ENCODE data around the gene PPT2.
A peak's percentile ranks its signal among the peaks of the same experiment; 100 is the strongest.

PPT2 gene

DNA sequence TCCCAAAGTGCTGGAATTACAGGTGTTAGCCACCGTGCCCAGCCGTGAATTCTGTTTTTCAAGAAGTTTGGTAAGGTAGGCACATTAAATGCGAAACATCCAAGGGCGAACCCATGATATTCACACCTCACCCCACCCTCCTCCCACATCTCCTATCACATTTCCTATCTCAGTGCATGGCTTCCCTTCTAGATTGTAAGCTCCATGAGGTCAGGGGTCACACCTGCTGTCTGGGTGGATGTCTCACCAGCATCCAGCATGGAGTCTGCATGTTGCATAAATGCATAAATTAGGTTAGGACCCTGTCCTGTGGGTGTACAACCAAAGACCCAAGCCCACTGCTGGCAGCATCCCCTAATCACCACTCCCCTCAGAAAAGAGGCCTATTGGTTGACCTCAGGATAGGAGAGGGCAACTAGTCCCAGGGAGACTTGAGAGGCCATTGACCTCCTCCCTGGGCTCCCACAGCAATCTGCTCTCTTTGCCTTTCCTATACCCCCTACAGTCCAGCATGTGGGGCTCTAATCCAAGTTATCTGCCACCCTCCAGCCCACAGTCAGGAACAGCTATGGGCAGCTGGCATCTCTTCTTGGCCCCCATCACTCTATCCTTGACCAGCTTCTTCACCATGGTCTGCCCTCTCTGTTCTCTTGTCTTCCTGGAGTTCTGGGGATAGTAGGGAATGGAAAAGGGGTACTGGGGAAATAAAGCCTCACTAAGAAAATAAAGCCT lies 6.4 kb upstream of the PPT2 start:
- DNase-seq (ENCODE audit: insufficient read length) (no peak), FAIRE-seq (no peak)
- TF ChIP-seq POLR2AphosphoS5 (IDR thresholded peaks at IDR 0.05; ENCODE audit: low read depth, low read length) = no peak
- TF ChIP-seq TAF1 (IDR thresholded peaks at IDR 0.05; ENCODE audit: borderline replicate concordance, low read depth, low read length) = no peak
- no peak for TF ChIP-seq POLR2A (IDR thresholded peaks at IDR 0.05; ENCODE audit: low read depth, low read length)

DNA sequence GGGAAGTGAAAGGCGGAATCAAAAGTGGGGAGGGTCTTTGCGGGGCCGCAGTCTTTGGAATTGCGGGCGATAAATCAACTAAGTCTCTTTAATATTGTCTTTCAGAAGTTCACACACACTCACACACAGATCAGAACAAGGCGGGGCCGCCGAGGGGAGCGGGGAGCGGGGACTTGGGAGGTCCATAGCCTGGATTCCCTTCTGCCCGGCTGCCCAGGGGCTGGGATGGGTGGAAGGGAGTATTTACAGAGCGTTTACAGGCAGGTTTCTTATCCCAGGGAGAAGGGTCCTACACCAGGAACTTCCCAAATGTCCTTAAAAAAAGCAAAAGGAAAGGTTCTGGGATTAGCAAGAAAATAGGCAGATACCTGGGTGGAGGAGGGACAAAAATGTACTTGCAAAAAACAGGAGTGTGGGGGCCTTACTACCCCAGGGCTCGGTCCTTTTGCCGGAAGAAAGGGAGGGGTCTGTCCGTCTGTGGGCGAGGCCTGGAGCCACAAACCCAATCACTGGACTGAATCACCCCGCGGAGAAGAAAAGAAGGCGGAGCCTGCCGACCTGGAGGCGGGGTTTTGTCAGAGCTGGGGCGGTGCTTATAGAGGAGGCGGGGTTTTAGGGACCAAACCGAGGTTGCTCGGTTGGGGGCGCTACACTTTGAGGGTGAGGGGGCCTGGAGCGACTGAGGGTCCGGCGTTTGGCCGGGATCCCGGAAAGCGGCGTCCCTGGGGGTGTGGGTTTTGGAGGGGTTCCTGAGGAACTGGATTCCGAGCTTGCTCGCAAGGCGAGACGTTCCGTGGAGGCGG lies 5.5 kb upstream of the PPT2 start:
- no peak for DNase-seq (ENCODE audit: insufficient read length)
- FAIRE-seq = no peak
- TF ChIP-seq POLR2A (IDR thresholded peaks at IDR 0.05; ENCODE audit: low read depth, low read length) (no peak), TAF1 (IDR thresholded peaks at IDR 0.05; ENCODE audit: borderline replicate concordance, low read depth, low read length) (no peak), POLR2AphosphoS5 (IDR thresholded peaks at IDR 0.05; ENCODE audit: low read depth, low read length) (no peak)

DNA sequence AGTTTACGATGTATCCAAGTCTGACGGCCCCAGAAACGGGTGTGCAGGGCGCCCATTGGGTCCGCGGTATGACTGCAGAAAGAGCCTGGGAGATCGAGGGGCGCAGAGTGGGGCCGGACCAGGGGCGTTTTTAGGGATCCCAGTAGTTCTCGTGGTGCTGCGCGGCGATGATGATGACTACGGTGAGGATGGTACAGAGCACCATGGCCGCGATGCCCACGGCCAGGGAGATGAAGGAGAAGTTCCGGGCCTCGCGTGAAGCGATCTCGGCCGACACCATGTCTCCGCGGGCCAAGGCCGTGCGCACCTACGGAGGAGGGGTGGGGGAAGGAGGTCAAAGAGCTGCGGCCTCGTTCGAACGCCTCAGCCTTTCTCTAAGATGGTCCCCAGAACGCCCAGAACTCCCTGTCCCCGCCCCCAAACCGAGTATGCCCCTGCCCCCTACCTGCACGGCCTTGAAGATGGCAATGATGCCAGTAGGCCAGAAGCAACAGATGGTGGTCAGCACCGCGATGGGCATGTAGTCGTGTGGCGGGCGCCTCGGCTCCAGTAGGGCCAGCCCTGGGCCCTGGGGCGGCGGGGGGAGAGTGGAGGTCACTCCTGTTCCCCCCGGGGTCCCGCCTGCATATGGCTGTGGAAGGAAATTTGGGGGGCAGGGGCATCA lies 4.7 kb upstream of the PPT2 start:
- DNase-seq (ENCODE audit: insufficient read length) (no peak), FAIRE-seq (no peak)
- TF ChIP-seq TAF1 (IDR thresholded peaks at IDR 0.05; ENCODE audit: borderline replicate concordance, low read depth, low read length) (no peak), POLR2AphosphoS5 (IDR thresholded peaks at IDR 0.05; ENCODE audit: low read depth, low read length) (no peak), POLR2A (IDR thresholded peaks at IDR 0.05; ENCODE audit: low read depth, low read length) (no peak)

DNA sequence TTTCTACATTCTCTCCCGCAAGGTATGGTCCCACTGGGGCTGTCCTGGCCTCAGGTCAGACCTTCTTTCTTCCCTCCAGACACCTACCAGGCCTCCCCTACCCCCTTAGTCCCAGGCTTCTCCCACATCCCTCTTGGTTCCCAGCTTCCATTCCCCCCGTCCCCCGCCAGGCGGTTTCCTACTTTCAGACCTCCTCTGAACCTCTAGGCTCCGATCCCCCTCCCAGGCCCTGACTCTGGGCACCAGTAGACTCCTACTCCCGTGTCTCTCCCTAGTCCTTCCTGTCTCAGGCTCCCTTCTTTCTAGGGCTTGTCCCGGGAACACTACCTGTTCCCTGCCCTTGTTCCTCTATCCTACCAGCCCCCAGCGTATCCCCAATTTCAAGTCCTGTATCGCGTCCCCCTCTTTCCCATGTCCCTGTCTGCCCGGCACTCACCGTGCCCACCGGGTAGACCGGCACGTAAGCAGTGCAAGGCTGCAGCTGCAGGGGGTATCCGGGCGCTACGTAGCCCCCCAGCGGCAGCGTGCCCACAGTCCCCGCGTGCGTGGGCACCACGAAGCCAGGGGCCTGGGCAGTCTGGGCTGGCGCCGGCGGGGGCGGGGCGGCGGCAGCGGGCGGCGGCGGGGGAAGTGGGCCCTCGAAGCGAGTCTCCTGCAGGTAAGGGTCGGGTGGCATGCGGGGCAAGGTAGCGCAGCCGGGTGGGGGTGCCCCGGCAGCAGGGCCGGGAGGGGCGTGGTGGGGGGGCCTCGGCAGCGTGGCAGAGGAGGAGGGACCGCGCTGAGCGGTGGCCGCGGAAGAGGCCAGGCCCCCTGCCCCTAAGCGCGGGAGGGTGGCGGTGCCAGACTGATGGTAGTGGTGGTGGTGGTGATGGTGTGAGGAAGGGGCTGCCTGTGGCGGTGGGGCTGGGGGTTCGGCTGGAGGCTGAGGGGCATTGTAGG lies 3.7 kb upstream of the PPT2 start:
- no peak for DNase-seq (ENCODE audit: insufficient read length)
- TF ChIP-seq POLR2A (IDR thresholded peaks at IDR 0.05; ENCODE audit: low read depth, low read length) (no peak), POLR2AphosphoS5 (IDR thresholded peaks at IDR 0.05; ENCODE audit: low read depth, low read length) (no peak), TAF1 (IDR thresholded peaks at IDR 0.05; ENCODE audit: borderline replicate concordance, low read depth, low read length) (no peak)
- no peak for FAIRE-seq

DNA sequence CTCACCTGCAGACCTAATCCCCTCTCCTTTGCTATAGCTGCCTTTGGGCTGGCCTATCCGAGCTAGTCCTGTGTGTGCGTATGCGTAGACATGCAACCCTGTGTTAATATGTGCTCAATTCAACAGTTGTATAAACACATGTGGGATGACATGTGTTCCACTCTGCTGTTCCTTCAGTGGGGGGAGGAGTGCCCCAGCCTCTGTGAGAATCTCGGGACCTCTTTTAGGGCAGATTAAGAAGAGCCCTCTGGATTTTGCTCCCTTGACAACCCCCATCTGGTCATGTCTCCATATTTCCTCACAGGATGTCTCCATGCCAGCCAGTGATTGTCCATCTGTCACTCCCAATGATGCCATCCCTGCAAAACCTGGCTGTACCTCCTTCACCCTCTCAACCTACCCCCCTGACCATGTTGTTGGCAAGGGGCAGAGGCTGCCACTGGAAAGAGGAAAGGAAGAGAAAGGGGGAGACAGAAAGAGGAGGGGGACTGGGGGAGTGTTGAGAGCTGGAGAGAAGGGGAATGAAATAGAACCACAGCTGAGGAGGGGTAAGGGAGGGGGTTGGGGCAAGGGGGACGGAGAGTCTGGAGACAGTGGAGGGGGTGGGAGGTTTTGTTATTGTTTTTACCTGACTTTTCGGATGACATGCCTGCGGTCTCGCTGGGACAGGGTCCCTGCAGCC lies 2.6 kb upstream of the PPT2 start:
- DNase-seq (ENCODE audit: insufficient read length) (no peak), FAIRE-seq (no peak)
- no peak for TF ChIP-seq TAF1 (IDR thresholded peaks at IDR 0.05; ENCODE audit: borderline replicate concordance, low read depth, low read length)

DNA sequence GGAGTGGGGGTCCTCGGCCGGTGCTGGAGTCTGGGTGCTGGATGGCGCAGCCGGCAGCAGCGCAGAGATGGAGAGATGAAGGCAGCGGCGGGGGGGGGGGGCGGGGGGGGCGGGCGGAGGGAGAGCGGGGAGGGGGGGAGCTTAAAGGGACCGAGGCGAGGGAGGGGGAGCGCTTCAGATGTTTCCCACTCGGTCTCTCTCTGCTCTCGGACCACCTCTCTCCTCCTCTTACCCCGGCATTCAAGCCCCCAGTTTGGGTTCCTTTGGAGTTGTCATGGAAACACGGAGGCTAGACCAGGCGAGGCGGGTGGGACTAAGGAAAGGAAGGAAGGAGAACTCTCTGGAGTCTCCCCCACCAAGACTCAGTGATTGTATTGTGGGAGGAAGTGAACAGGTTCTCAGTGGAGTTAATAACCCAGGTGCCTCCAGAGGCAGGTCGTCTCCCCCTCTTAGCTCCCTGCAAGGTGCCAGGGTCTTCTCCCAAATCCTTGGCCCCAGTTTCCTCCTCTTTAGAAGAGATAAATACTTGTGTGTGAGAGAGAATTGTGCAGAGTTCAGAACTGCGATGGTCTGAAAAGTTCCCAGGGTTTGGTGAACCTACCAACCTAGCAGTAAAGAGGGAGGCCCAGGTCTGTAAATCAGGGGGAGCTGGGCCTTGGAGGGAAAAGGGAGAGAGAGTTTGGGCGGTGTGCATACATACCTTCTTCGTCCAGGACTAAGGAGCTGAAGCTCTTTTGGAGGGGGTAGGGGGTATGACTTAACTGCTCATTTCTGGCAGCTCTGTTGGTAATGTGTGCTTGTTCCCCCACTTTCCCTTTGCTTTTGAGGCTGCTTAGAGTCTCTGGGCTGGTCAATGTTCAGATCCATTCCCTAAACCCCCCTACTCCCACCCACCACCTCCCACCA lies 1.8 kb upstream of the PPT2 start, which contains the start of gene PRRT1:
Gene PRRT1, minus strand, starts transcription at position 77 of the 906 bp plus-strand sequence. CDS start 112 bp downstream, outside the sequence.
- no peak for FAIRE-seq
- TF ChIP-seq POLR2AphosphoS5 (IDR thresholded peaks at IDR 0.05; ENCODE audit: low read depth, low read length) = no peak
- no peak for TF ChIP-seq POLR2A (IDR thresholded peaks at IDR 0.05; ENCODE audit: low read depth, low read length)
- no peak for TF ChIP-seq TAF1 (IDR thresholded peaks at IDR 0.05; ENCODE audit: borderline replicate concordance, low read depth, low read length)
- no peak for DNase-seq (ENCODE audit: insufficient read length)

DNA sequence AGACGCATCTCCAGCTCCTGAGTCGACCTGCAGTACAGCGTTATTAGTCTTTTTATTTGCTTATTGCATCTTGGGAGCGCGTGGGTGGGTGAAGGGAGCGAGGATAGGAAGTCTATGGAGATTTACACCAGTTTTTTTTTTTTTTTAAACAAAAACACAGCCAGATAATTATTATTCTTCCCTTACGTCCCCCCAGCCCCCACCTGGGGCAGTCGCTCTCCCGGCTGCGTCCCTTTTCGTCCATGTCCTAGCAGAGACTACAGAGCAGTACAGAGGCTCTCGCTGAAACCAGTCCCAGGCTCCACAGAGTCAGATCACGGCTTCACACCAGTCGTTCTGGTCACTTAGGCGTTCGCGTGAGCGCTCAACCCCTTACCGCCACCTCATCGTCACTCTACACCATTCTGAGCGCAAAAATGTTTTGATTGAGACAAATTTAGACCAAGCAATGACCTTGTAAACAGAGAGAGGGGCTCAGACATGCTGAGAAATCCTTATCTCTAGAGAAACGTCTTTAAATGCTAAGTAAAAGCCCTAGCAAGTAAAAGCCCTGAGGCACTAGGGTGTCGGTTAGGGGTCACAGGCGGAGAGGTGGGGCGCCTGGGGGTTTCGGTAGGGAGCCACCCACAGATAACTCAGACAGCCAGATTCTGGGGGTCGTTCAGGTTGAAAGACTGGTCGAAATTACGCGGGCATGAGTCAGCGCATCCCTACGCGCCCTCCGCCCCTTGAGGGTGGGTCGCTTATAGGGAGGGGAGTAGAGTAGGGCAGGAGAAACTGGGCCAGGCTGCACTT lies 975 bp upstream of the PPT2 start:
- FAIRE-seq = no peak

DNA sequence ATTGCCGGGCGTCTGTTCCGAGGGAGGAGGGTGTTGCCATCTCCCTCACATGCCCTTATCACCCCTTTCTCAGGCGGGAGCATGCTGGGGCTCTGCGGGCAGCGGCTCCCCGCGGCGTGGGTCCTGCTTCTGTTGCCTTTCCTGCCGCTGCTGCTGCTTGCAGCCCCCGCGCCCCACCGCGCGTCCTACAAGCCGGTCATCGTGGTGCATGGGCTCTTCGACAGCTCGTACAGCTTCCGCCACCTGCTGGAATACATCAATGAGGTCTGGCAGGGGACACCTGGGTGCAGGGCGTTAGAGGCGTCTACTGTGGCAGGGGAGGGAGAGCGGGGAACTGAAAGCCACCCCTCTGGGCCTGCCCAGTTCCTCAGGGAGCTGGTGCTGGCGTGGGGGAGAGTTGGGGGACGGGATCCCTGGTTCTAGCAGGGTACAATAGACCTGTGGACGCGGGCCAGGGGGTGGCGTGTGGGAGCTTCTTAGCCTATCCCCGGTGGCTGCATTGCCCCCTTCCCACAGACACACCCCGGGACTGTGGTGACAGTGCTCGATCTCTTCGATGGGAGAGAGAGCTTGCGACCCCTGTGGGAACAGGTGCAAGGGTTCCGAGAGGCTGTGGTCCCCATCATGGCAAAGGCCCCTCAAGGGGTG lies 697 bp downstream of the PPT2 start:
- DNase-seq (ENCODE audit: insufficient read length) (peak; percentile 80), FAIRE-seq (peak; percentile 88)

More for the DNA sequence above, 975 bp upstream of the PPT2 start:
- no peak for DNase-seq (ENCODE audit: insufficient read length)
- TF ChIP-seq TAF1 (IDR thresholded peaks at IDR 0.05; ENCODE audit: borderline replicate concordance, low read depth, low read length) = no peak
- no peak for TF ChIP-seq POLR2AphosphoS5 (IDR thresholded peaks at IDR 0.05; ENCODE audit: low read depth, low read length)
- no peak for TF ChIP-seq POLR2A (IDR thresholded peaks at IDR 0.05; ENCODE audit: low read depth, low read length)

More for the DNA sequence above, 697 bp downstream of the PPT2 start:
- TF ChIP-seq POLR2A (IDR thresholded peaks at IDR 0.05; ENCODE audit: low read depth, low read length) (no peak), POLR2AphosphoS5 (IDR thresholded peaks at IDR 0.05; ENCODE audit: low read depth, low read length) (no peak), TAF1 (IDR thresholded peaks at IDR 0.05; ENCODE audit: borderline replicate concordance, low read depth, low read length) (no peak)

All from GM12892 (cell line).